ENCODE data around the gene FHOD1.
A peak's percentile ranks its signal among the peaks of the same experiment; 100 is the strongest.

Gene FHOD1

DNA sequence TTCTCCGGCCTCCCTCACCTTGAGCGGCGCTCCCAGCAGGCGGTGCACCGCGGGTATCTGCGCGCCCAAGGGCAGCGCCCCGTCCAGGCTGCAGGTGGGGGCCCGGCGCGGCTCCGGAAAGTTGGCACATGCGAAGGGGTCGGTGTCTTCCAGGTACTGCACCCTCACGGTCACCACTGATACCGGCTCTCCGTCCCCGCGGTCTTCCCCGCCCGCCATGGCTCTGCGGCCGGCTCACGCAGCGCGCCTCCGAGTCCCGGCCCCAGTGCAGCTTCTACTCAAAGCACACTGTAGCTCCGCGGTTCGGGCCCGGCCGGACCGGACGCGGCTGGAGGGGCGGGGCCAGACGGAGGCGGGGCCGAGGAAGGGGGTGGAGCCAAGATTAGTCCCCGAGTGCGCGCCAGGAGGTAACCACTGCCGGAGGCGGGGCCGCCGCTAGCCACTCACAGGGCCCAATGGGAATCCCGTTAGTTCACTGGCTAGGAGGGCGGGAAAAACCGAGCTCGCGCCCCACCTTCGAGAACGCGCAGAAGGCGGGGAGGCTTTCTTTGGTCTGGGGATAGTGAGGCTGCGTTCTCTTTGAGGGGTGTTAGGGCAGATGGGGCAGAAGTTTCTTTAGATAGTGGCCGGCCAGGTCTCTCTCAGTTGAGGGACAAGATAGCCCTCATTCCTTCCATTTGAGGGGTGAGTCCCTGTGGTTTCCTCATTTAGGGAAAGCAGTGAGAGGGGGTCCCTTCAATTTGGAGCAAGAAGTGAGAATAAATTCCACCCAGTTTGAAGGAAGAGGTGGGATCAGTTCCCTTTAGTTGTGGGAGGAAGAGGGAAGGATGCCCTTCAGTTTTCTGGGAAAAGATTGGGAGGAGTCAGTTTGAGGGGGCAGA is at the start of gene FHOD1:
Gene FHOD1, minus strand, starts transcription at position 290 of the 881 bp plus-strand sequence. Its CDS starts 71 bp downstream, at position 219.
- Histone ChIP-seq H3K9ac (ENCODE audit: low read length) (peak within 1 kb of the TSS; percentile 66), H2AFZ (ENCODE audit: low read length) (no peak within 1 kb of the TSS), H3K79me2 (ENCODE audit: insufficient read depth, low read length) (no peaks in the 10 kb centered on the region), H3K9me3 (ENCODE audit: low read length) (no peaks in the 10 kb centered on the region), H3K36me3 (ENCODE audit: insufficient read depth, low read length) (no peaks in the 10 kb centered on the region), H3F3A (ENCODE audit: insufficient read depth, low read length) (no peaks in the 10 kb centered on the region), H3K27ac (ENCODE audit: low read depth, low read length, poor library complexity, severe bottlenecking) (peak within 1 kb of the TSS; percentile 1), H3K4me3 (ENCODE audit: low read depth, low read length, poor library complexity, severe bottlenecking) (peak within 1 kb of the TSS; percentile 76), H3K9me2 (ENCODE audit: low read depth, low read length) (no peaks in the 10 kb centered on the region), H3K27me3 (ENCODE audit: insufficient read depth, low read length) (no peaks in the 10 kb centered on the region), H4K20me1 (ENCODE audit: insufficient read depth, low read length) (no peaks in the 10 kb centered on the region), H3K4me2 (ENCODE audit: low read length) (peak within 1 kb of the TSS; percentile 98), H3K4me1 (ENCODE audit: insufficient read depth, low read length, severe bottlenecking) (peaks cover 36% of the 10 kb centered on the region)
- no peak for TF ChIP-seq EZH2 (IDR thresholded peaks at IDR 0.05; ENCODE audit: borderline replicate concordance, low read length)
- TF ChIP-seq, protein P1, sequence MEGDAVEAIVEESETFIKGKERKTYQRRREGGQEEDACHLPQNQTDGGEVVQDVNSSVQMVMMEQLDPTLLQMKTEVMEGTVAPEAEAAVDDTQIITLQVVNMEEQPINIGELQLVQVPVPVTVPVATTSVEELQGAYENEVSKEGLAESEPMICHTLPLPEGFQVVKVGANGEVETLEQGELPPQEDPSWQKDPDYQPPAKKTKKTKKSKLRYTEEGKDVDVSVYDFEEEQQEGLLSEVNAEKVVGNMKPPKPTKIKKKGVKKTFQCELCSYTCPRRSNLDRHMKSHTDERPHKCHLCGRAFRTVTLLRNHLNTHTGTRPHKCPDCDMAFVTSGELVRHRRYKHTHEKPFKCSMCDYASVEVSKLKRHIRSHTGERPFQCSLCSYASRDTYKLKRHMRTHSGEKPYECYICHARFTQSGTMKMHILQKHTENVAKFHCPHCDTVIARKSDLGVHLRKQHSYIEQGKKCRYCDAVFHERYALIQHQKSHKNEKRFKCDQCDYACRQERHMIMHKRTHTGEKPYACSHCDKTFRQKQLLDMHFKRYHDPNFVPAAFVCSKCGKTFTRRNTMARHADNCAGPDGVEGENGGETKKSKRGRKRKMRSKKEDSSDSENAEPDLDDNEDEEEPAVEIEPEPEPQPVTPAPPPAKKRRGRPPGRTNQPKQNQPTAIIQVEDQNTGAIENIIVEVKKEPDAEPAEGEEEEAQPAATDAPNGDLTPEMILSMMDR (IDR thresholded peaks at IDR 0.05; ENCODE audit: low read length) = no peak

DNA sequence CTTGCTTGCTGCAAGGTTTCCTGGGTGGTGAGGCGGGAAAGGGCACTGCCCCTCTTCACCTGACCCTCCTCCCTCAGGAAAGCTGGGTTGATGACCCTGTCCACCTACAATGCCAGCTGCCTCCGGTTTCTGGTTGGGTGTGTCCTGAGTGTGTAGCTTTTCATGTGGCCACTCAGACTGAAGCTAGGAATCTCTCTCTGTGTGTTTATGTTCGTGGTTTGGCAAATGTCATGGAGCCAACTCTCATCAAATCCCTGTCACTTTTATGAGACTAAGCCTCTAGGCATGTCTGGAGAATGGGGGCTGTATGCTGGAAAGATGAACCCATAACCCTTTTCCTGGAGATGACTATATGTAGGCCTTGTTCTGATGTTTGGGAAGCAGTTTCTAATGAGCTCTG is 49.1 kb upstream of the FHOD1 start:
- no peaks in the 10 kb centered on the region for H3K4me1 ChIP-seq (ENCODE audit: insufficient read depth, low read length, severe bottlenecking)
- no peaks in the 10 kb centered on the region for H3K36me3 ChIP-seq (ENCODE audit: insufficient read depth, low read length)
- no peak overlapping the region for H2AFZ ChIP-seq (ENCODE audit: low read length)
- no peaks in the 10 kb centered on the region for H3K9me3 ChIP-seq (ENCODE audit: low read length)
- H4K20me1 ChIP-seq (ENCODE audit: insufficient read depth, low read length) = no peaks in the 10 kb centered on the region
- H3K9me2 ChIP-seq (ENCODE audit: low read depth, low read length) = no peaks in the 10 kb centered on the region
- no peak overlapping the region for H3K4me3 ChIP-seq (ENCODE audit: low read depth, low read length, poor library complexity, severe bottlenecking)
- no peak overlapping the region for H3K4me2 ChIP-seq (ENCODE audit: low read length)
- no peak for TF ChIP-seq EZH2 (IDR thresholded peaks at IDR 0.05; ENCODE audit: borderline replicate concordance, low read length)
- TF ChIP-seq, protein P1 (IDR thresholded peaks at IDR 0.05; ENCODE audit: low read length) = no peak
- no peaks in the 10 kb centered on the region for H3K79me2 ChIP-seq (ENCODE audit: insufficient read depth, low read length)
- no peak overlapping the region for H3K9ac ChIP-seq (ENCODE audit: low read length)
- H3K27me3 ChIP-seq (ENCODE audit: insufficient read depth, low read length) = peaks cover 8% of the 10 kb centered on the region; the same call in 1 of the 2 replicates
- no peak overlapping the region for H3K27ac ChIP-seq (ENCODE audit: low read depth, low read length, poor library complexity, severe bottlenecking)
- H3F3A ChIP-seq (ENCODE audit: insufficient read depth, low read length) = no peaks in the 10 kb centered on the region

DNA sequence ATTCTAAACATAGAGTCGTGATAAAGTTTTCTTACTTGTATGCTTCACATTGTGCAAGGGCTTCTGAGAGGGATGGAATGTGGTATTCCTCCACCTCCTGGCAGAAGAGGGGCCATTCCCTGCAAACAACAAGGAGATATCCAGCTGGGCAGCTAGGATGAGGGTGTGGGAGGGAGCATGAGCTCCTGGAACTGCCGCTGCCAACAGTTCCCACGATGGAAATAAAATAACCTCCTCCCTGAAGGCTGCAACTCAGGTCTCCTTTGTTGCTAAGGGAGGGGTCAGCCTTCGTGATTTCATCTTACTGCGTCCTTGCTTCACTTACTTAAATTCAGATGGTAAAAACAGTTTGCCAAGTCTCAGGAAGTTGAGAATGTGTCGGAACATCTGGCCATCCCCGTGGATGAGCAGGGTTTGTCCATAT is 47.7 kb upstream of the FHOD1 start:
- H3K79me2 ChIP-seq (ENCODE audit: insufficient read depth, low read length) = no peaks in the 10 kb centered on the region
- no peak overlapping the region for H3K4me2 ChIP-seq (ENCODE audit: low read length)
- no peaks in the 10 kb centered on the region for H3K9me2 ChIP-seq (ENCODE audit: low read depth, low read length)
- no peak overlapping the region for H2AFZ ChIP-seq (ENCODE audit: low read length)
- no peak overlapping the region for H3K27ac ChIP-seq (ENCODE audit: low read depth, low read length, poor library complexity, severe bottlenecking)
- H3K36me3 ChIP-seq (ENCODE audit: insufficient read depth, low read length) = no peaks in the 10 kb centered on the region
- no peaks in the 10 kb centered on the region for H3K9me3 ChIP-seq (ENCODE audit: low read length)
- H3F3A ChIP-seq (ENCODE audit: insufficient read depth, low read length) = no peaks in the 10 kb centered on the region
- no peaks in the 10 kb centered on the region for H4K20me1 ChIP-seq (ENCODE audit: insufficient read depth, low read length)
- peaks cover 5% of the 10 kb centered on the region; the same call in 1 of the 2 replicates for H3K27me3 ChIP-seq (ENCODE audit: insufficient read depth, low read length)
- H3K4me3 ChIP-seq (ENCODE audit: low read depth, low read length, poor library complexity, severe bottlenecking) = no peak overlapping the region
- H3K9ac ChIP-seq (ENCODE audit: low read length) = no peak overlapping the region
- TF ChIP-seq EZH2 (IDR thresholded peaks at IDR 0.05; ENCODE audit: borderline replicate concordance, low read length) = no peak
- TF ChIP-seq, protein P1 (IDR thresholded peaks at IDR 0.05; ENCODE audit: low read length) = no peak
- no peaks in the 10 kb centered on the region for H3K4me1 ChIP-seq (ENCODE audit: insufficient read depth, low read length, severe bottlenecking)
